IPS DF 6.9 (cell line): ENCODE data around the gene CD48.

Source experiments
- DNase-seq: peaks from one replicate; pipeline ENCODE4 v3.0.0-alpha.2; 2013; ENCODE audit warnings: low read depth, low spot score
- H3K27ac ChIP-seq: one replicate; pipeline ENCODE4 v1.5.1; 2013; ENCODE audit warnings: low read length, control low read depth
- H3K27me3 ChIP-seq: 2 replicates; pipeline ENCODE4 v1.6.1; 2013; ENCODE audit warnings: mild to moderate bottlenecking, low read length; ENCODE audit not compliant: control insufficient read depth, insufficient read depth
- H3K36me3 ChIP-seq: 2 replicates; pipeline ENCODE4 v1.6.1; 2013; ENCODE audit warnings: low read length; ENCODE audit not compliant: control insufficient read depth, insufficient read depth
- H3K4me1 ChIP-seq: 2 replicates; pipeline ENCODE4 v1.6.1; 2013; ENCODE audit warnings: low read length; ENCODE audit not compliant: control insufficient read depth, insufficient read depth
- H3K4me3 ChIP-seq: 2 replicates; pipeline ENCODE4 v1.5.1; 2013; ENCODE audit warnings: mild to moderate bottlenecking, low read length
- H3K9me3 ChIP-seq: 2 replicates; pipeline ENCODE4 v1.6.1; 2013; ENCODE audit warnings: low read length, inconsistent platforms; ENCODE audit not compliant: control insufficient read depth, insufficient read depth
- WGBS: extraction: QIAGEN DNeasy Blood & Tissue Kit; methylation state at CpG from one replicate; pipeline ENCODE4 v1.1.7; 2013; ENCODE audit warnings: mixed read lengths, missing lambda C conversion rate; ENCODE audit not compliant: insufficient read length, insufficient coverage; 5-methylcytosine and 5-hydroxymethylcytosine counted together

Gene CD48

DNA sequence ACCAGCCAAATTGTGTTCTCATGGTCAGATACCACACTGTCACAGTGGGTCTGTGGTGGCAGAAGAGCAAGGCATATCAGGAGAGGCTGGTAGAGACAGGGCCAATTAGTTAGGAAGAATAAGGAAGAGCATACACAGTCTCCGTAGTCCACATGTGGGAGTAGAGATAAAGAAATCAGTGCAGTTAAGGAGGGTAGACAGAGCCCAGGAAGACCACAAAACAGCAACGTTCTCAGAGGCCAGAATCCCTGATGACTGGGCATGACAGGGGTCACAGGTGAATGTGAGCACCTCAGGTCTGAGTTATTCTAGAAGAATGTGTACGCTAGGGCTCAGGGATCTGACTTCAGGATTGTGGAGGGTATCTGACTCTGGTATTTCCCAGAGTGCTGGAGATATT, 31.7 kb downstream of the CD48 start:
- Histone ChIP-seq H3K27me3 (no peaks in the 10 kb centered on the region), H3K4me1 (peaks cover 1% of the 10 kb centered on the region; the same call in 1 of the 2 replicates), H3K36me3 (no peaks in the 10 kb centered on the region), H3K4me3 (no peak overlapping the region), H3K27ac (no peak overlapping the region), H3K9me3 (no peaks in the 10 kb centered on the region)
- WGBS, result no CpG with 5 or more reads among the region's 3 CpGs
- DNase-seq, result no peak

DNA sequence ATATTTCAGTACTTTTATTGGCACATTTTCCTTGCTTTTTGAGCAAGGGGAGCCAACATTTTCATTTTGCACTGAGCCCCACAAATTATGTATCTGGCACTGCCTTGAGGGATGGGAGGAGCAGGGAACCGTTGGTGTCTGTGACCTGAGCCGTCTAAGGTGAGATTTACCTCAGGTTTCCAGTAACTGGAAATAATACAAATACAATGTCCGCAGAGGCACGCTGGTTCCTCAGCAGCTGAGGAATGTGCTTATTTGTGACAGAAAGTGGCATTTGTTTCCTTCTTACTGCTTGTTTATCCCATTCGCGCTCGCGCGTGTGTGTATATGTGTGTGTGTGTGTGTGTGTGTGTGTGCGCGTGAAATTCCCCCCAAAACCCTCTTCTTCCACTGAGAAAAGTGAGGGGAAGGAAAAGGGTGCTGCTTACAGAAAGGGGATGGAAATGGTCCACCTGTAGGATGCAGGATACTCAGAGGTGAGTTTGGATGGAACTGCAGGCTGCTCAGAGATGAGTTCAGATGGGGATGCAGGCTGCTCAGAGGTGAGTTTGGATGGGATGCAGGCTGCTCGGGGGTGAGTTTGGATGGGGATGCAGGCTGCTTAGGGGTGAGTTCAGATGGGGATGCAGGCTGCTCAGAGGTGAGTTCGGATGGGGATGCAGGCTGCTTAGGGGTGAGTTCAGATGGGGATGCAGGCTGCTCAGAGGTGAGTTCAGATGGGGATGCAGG, 34.6 kb downstream of the CD48 start:
- Histone ChIP-seq H3K4me1 (peaks cover 11% of the 10 kb centered on the region; the same call in 1 of the 2 replicates), H3K4me3 (no peak overlapping the region), H3K9me3 (no peaks in the 10 kb centered on the region), H3K36me3 (no peaks in the 10 kb centered on the region), H3K27me3 (no peaks in the 10 kb centered on the region), H3K27ac (no peak overlapping the region)
- no peak for DNase-seq
- no CpG with 5 or more reads among the region's 13 CpGs for WGBS

DNA sequence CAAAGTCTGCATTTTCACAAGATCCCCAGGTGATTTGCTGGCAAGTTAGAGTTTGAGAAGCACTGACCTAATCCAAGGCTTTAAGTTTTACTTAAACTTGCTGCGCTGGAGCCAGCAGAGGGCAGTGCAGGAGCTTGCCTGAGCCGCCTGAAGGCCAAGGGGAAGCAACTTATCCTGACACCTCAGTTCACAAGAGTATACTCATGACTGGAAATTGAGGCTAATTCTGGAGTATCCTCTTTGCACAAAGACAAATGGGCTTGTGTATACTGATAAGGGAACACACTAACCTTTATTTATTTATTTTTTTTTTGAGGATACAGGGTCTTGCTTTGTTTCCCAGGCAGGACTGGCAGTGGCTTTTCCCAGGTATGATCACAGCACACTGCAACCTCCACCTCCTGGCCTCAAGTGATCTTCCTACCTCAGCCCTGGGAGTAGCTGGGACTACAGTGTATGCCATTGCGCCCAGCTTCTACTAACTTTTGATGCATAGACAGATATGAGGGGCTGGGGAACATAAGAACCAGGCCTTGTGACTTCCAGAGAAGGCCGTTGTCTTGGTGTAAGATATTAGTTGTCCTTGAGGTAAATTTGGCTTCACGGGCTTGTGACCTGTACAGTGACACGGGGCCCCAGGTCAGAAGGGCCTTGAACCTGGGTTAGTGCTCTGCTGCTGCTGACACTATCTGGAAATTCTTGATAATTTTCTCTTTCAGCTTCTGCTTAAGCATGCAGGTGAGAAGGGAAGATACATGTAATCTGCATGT, 35.8 kb downstream of the CD48 start:
- H3K9me3 ChIP-seq, result no peaks in the 10 kb centered on the region
- no peaks in the 10 kb centered on the region for H3K27me3 ChIP-seq
- no peaks in the 10 kb centered on the region for H3K36me3 ChIP-seq
- H3K4me3 ChIP-seq, result no peak overlapping the region
- no peak overlapping the region for H3K27ac ChIP-seq
- no peak for DNase-seq
- H3K4me1 ChIP-seq, result peaks cover 11% of the 10 kb centered on the region; the same call in 1 of the 2 replicates
- WGBS, result no CpG with 5 or more reads among the region's 6 CpGs

- no peak for DNase-seq
- H3K36me3 ChIP-seq, result no peaks in the 10 kb centered on the region
- no CpG with 5 or more reads among the region's 2 CpGs for WGBS
- H3K4me1 ChIP-seq, result peaks cover 11% of the 10 kb centered on the region; the same call in 1 of the 2 replicates
- H3K27ac ChIP-seq, result no peak overlapping the region
- H3K4me3 ChIP-seq, result no peak overlapping the region
- no peaks in the 10 kb centered on the region for H3K9me3 ChIP-seq
- no peaks in the 10 kb centered on the region for H3K27me3 ChIP-seq
These were observed 37.2 kb downstream of the CD48 start for GRCh38 chr1:160674415-160674814.

GRCh38 chr1:160672789-160673695, 38.6 kb downstream of the CD48 start:
- no peak for DNase-seq
- H3K27me3 ChIP-seq, result no peaks in the 10 kb centered on the region
- H3K36me3 ChIP-seq, result no peaks in the 10 kb centered on the region
- no peak overlapping the region for H3K4me3 ChIP-seq
- H3K4me1 ChIP-seq, result peaks cover 11% of the 10 kb centered on the region; the same call in 1 of the 2 replicates
- H3K9me3 ChIP-seq, result no peaks in the 10 kb centered on the region
- no CpG with 5 or more reads among the region's 6 CpGs for WGBS
- H3K27ac ChIP-seq, result no peak overlapping the region

DNA sequence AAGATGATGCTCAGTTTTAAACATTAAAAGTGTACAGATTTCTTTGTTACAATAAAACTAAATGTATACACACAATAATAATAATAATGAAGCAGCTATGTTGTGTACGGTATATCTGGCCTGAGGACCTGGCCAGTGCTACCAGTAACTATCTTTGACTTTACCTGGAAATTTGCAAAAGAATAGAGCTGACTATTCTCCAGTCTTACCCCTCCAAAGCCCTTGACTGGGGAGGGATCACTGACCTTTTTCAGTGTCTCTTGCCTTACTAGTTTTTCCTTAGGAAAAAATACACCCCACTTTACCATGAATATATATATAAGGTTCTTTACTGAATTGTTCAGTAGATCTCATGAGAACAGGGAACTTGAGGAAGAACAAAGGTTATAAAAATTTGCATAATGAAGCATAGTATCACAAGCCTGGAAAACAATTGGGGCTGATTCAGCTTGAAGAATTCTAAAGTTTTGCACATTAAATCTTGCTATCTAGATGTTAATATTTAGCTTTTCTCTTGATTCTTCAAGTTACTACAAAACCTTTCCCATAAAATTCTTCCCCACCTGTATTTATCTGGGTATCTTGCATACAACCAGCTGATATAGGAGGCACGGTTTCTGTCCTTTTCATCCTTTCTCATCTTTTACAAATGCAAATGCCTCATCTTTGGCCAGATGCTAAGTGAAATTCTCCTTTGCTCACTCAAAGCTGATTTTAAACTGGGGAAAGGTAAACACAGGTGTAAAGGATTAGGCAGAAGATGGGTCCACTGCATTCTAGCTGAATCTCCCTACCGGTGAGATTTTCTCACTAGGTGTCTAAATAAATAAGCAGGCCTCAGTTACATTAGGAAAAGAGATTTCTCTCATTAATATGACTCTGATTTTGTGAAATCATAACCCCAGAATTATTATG, 39.8 kb downstream of the CD48 start:
- no peaks in the 10 kb centered on the region for H3K36me3 ChIP-seq
- no peak overlapping the region for H3K27ac ChIP-seq
- peaks cover 11% of the 10 kb centered on the region; the same call in 1 of the 2 replicates for H3K4me1 ChIP-seq
- no peaks in the 10 kb centered on the region for H3K9me3 ChIP-seq
- no peaks in the 10 kb centered on the region for H3K27me3 ChIP-seq
- no CpG with 5 or more reads among the region's 3 CpGs for WGBS
- DNase-seq, result no peak
- no peak overlapping the region for H3K4me3 ChIP-seq

- Histone ChIP-seq H3K27me3 (no peaks in the 10 kb centered on the region), H3K36me3 (no peaks in the 10 kb centered on the region), H3K27ac (no peak overlapping the region), H3K4me1 (peaks cover 12% of the 10 kb centered on the region; the same call in 1 of the 2 replicates), H3K4me3 (no peak overlapping the region), H3K9me3 (no peaks in the 10 kb centered on the region)
- DNase-seq, result no peak
- 100% methylated on average over 2 of the region's 4 CpGs for WGBS
These were observed 40.9 kb downstream of the CD48 start for GRCh38 chr1:160670701-160671100.

DNA sequence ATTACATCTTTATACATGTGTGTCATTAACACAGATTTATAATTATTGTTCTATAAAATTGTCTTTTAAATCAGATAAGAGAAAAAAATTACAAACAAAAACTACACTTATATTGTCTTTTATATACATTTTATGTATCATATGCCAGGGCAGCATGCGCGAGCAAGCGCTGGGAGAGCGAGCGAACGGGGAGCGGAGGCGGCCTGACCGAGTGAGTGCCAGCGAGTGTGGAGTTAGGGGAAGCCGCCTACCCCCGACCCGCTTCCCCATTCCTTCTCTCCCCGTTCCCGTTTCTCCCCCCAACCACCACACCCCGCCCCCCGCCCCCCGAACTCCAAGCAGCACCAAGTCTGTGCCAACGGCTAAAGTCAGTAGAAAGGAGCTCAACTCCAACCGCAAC, 41.8 kb downstream of the CD48 start:
- no CpG with 5 or more reads among the region's 20 CpGs for WGBS
- Histone ChIP-seq H3K4me3 (no peak overlapping the region), H3K27me3 (no peaks in the 10 kb centered on the region), H3K27ac (no peak overlapping the region), H3K36me3 (no peaks in the 10 kb centered on the region), H3K9me3 (no peaks in the 10 kb centered on the region), H3K4me1 (peaks cover 12% of the 10 kb centered on the region; the same call in 1 of the 2 replicates)
- no peak for DNase-seq

- no peaks in the 10 kb centered on the region for H3K9me3 ChIP-seq
- H3K4me3 ChIP-seq, result no peak overlapping the region
- no peak for DNase-seq
- peaks cover 8% of the 10 kb centered on the region; the same call in 1 of the 2 replicates for H3K4me1 ChIP-seq
- no peaks in the 10 kb centered on the region for H3K36me3 ChIP-seq
- H3K27ac ChIP-seq, result no peak overlapping the region
- no peaks in the 10 kb centered on the region for H3K27me3 ChIP-seq
These were observed 42.3 kb downstream of the CD48 start for GRCh38 chr1:160669276-160669675.
